Measurements from ENCODE around the gene NUP210L. TPM values are rescaled to one million over a fixed set of nuclear protein-coding genes. Genes with fewer than 3 reads are reported as not detected.

NUP210L gene
- total and polyA plus RNA-seq, 9 of the 15 experiments (the other 6 are each of a cell fraction or from before 2014, with no cell fraction given): 0.01 to 0.04 TPM; not detected in 7

GRCh38 chr1:153985341-153985912, 169.4 kb downstream of the NUP210L start:
- POLR2A ChIA-PET: interaction anchor here (0.8 to 2.8 kb wide), 9 partner anchors 8 to 327 kb away, joined by 3 to 16 read pairs (median 6); partner anchors contain the start of genes CREB3L4, DENND4B, JTB and SNAPIN
- peak overlapping the region; percentile 75 for H3K27ac ChIP-seq (ENCODE audit: extremely low read depth, low read depth, low read length)
- peak overlapping the region; percentile 65 for H2AFZ ChIP-seq (ENCODE audit: low read depth, low read length)
- WGBS (ENCODE audit: insufficient coverage, low coverage, missing lambda C conversion rate): 5% methylated on average over 7 of the region's 7 CpGs
- H3K36me3 ChIP-seq (ENCODE audit: control insufficient read depth, insufficient read depth, low read length): peaks cover 21% of the 10 kb centered on the region; the same call in 2 of the 3 replicates
- no TSS peak for BruUV-seq (replicated peaks)
- no peaks in the 10 kb centered on the region for H3K9me3 ChIP-seq (replicated peaks; ENCODE audit: control insufficient read depth, insufficient read depth, low read depth, low read length)
- H3K4me1 ChIP-seq (replicated peaks in 1 of 2; ENCODE audit: control insufficient read depth in 2 of 2, insufficient read depth in 2 of 2, low read length in 2 of 2): peaks cover 5 to 14% of the 10 kb centered on the region in 2 experiments; a peak in 4 of 5 replicates
- peak; percentile 64 for FAIRE-seq
- H3K9ac ChIP-seq (ENCODE audit: insufficient read depth in 1 of 2, low read depth in 2 of 2, low read length in 2 of 2): peak overlapping the region; percentile 89 to 93
- H3K4me3 ChIP-seq: peak overlapping the region; percentile 55
- no peaks in the 10 kb centered on the region for H4K20me1 ChIP-seq (replicated peaks; ENCODE audit: control insufficient read depth, insufficient read depth, low read length)
- no peaks in the 10 kb centered on the region for H3K9me1 ChIP-seq (ENCODE audit: control insufficient read depth, insufficient read depth, low read length)
- CTCF ChIA-PET (ENCODE audit: low intra/inter-chr PET ratio): interaction anchor here (1.4 kb wide), 1 partner anchor 189 kb away, joined by 8 read pairs; no protein-coding TSS in a partner anchor
- DNase-seq (ENCODE audit: extremely low read depth in 1 of 4, low spot score in 3 of 4): peak; percentile 60 to 80 (median 67)
- peaks cover 15% of the 10 kb centered on the region for H3K79me2 ChIP-seq (ENCODE audit: control insufficient read depth, insufficient read depth, low read length)
- H3K4me2 ChIP-seq (ENCODE audit: insufficient read depth, low read length): peak overlapping the region; percentile 94
- in situ Hi-C loops (cut with MboI): loop anchor here (5.0 to 10.0 kb wide), 3 partner anchors 188 to 481 kb away; partner anchors contain the start of gene NPR1
- intact Hi-C loops (cut with micrococcal nuclease): loop anchor here (5.0 to 10.0 kb wide), 5 partner anchors 38 to 631 kb away; partner anchors contain the start of genes DENND4B, ILF2 and S100A9
- no peaks in the 10 kb centered on the region for H3K27me3 ChIP-seq (ENCODE audit: control insufficient read depth in 2 of 2, insufficient read depth in 2 of 2, low read length in 2 of 2)
- peak; percentile 26 for ATAC-seq
- TF ChIP-seq ZBTB40 (IDR thresholded peaks at IDR 0.05): peak; percentile 45; the same call in 1 of the 2 replicates
- no peak for TF ChIP-seq ZBTB40 (CRISPR knock-in tag; IDR thresholded peaks at IDR 0.05)
- no peak for TF ChIP-seq CTCF (IDR thresholded peaks at IDR 0.05 in 2 of 3, conservative IDR thresholded peaks at IDR 0.05 in 1 of 3; ENCODE audit: insufficient read depth in 2 of 3, low read depth in 1 of 3, low read length in 3 of 3)
- no peak for TF ChIP-seq SETDB1 (IDR thresholded peaks at IDR 0.05; ENCODE audit: low read length)
- TF ChIP-seq BDP1 (IDR thresholded peaks at IDR 0.05; ENCODE audit: insufficient read depth, insufficient read length): no peak
- TF ChIP-seq ZNF408 (CRISPR knock-in tag; IDR thresholded peaks at IDR 0.05; ENCODE audit: low read depth): no peak
- TF ChIP-seq RAD21 (CRISPR knock-in tag; conservative IDR thresholded peaks at IDR 0.05 in 1 of 2, IDR thresholded peaks at IDR 0.05 in 1 of 2): 0 out of 4 replicates have a peak, but pooled peaks of 1 of the 2 experiments have one; percentile 1
- no peak for TF ChIP-seq CGGBP1 (CRISPR knock-in tag; IDR thresholded peaks at IDR 0.05)
- peak; percentile 49; the same call in 1 of the 2 replicates for TF ChIP-seq EHMT2 (IDR thresholded peaks at IDR 0.05)
- TF ChIP-seq HDAC8 (tag; IDR thresholded peaks at IDR 0.05): no peak

Measured in K562 (cell line).